CD4-positive, alpha-beta T cell (primary cell): ENCODE data around the gene TMEM229B. TPM values are rescaled to one million over a fixed set of nuclear protein-coding genes. Genes with fewer than 3 reads are reported as not detected.
A peak's percentile ranks its signal among the peaks of the same experiment; 100 is the strongest.

Experiments used
- ATAC-seq: fragments of 200-7000 bp; cut with Tn5 transposase; one replicate; pipeline ENCODE4 v1.10.0; 2022; ENCODE audit warnings: mild to moderate bottlenecking; ENCODE audit not compliant: poor library complexity
- CTCF ChIA-PET: fragments of 350-600 bp; sonication (Branson Sonifier 250); formaldehyde crosslinking; loops from one replicate; lab custom pipeline; 2021; ENCODE audit warnings: antibody characterized with exemption, inconsistent platforms; lab: Charles Lee
- POLR2A ChIA-PET: fragments of 350-600 bp; sonication (Branson Sonifier 250); formaldehyde crosslinking; loops from one replicate; lab custom pipeline; 2021; ENCODE audit warnings: antibody characterized with exemption, inconsistent platforms; lab: Charles Lee
- DNase-seq, 14 experiments: peaks; one replicate each; pipeline ENCODE4 v3.0.0-alpha.2; 2013 to 2020; ENCODE audit warnings: mixed read lengths in 2 of 14
- H3K27ac ChIP-seq, 2 donors: one replicate each; pipeline versions ENCODE4 v1.5.1 to v1.7.0; 2013; ENCODE audit warnings: low read length in 2 of 2, low read depth in 1 of 2, mild to moderate bottlenecking in 1 of 2
- H3K27me3 ChIP-seq, 2 experiments: 1 replicate in 1 of 2; 2 replicates in 1 of 2; pipeline versions ENCODE4 v1.6.1 to v1.7.0; 2013; ENCODE audit warnings: low read length in 2 of 2, control low read depth in 1 of 2, mild to moderate bottlenecking in 1 of 2, moderate library complexity in 1 of 2; ENCODE audit not compliant: insufficient read depth in 2 of 2, control insufficient read depth in 1 of 2
- H3K36me3 ChIP-seq: one replicate; pipeline ENCODE4 v1.6.1; 2013; ENCODE audit warnings: low read length, control low read depth; ENCODE audit not compliant: insufficient read depth
- H3K4me1 ChIP-seq: one replicate; pipeline ENCODE4 v1.6.1; 2013; ENCODE audit warnings: low read length, control low read depth; ENCODE audit not compliant: insufficient read depth
- H3K4me3 ChIP-seq: one replicate; pipeline ENCODE4 v1.5.1; 2013; ENCODE audit warnings: mild to moderate bottlenecking, low read length, moderate library complexity
- H3K9me3 ChIP-seq, 2 experiments: 1 replicate in 1 of 2; 2 replicates in 1 of 2; pipeline versions ENCODE4 v1.6.1 to v1.7.0; 2013; ENCODE audit warnings: low read length in 2 of 2, mild to moderate bottlenecking in 2 of 2, control low read depth in 1 of 2, moderate library complexity in 1 of 2; ENCODE audit not compliant: control insufficient read depth in 1 of 2, insufficient read depth in 1 of 2
- H3K27ac Mint-ChIP-seq: one replicate; pipeline ENCODE4 v1.8.0; 2020; ENCODE audit warnings: mixed read lengths
- H3K27me3 Mint-ChIP-seq: one replicate; pipeline ENCODE4 v1.8.0; 2021; ENCODE audit warnings: mixed read lengths
- H3K36me3 Mint-ChIP-seq: one replicate; pipeline ENCODE4 v1.8.0; 2021; ENCODE audit warnings: low read depth, mixed read lengths
- H3K4me1 Mint-ChIP-seq: one replicate; pipeline ENCODE4 v1.8.0; 2021; ENCODE audit warnings: low read depth, mixed read lengths
- H3K4me3 Mint-ChIP-seq: one replicate; pipeline ENCODE4 v1.8.0; 2020; ENCODE audit warnings: mild to moderate bottlenecking, mixed read lengths
- H3K9me3 Mint-ChIP-seq: one replicate; pipeline ENCODE4 v1.8.0; 2020; ENCODE audit warnings: mixed read lengths
- CTCF ChIP-seq: fragments of 200-600 bp; IDR thresholded peaks from one replicate; pipeline ENCODE4 v1.8.0; 2022; ENCODE audit warnings: antibody characterized with exemption, mild to moderate bottlenecking
- intact Hi-C, 2 experiments: fragments of 100-400 bp; cut with DNase I in 1 of 2; cut with micrococcal nuclease in 1 of 2; formaldehyde crosslinking; loops; one replicate each; pipeline versions ENCODE4 v1.15.1 to v1.9.0; 2023 to 2025; cut with DNase I, micrococcal nuclease
- total RNA-seq, 174 experiments: library from RNA in 2 of 174; stranded (reverse) in 2 of 174; gene quantifications; one replicate each; pipeline ENCODE4 v1.2.3 and lab custom pipeline; 2021 to 2026

TMEM229B gene
- total RNA-seq, 2 experiments from 2014 or later: 7.1 to 9.1 TPM

GRCh38 chr14:67533754-67534085 is 45.2 kb upstream of the TMEM229B start:
- CTCF ChIA-PET: no interaction called here
- no peak for TF ChIP-seq CTCF
- Mint-ChIP-seq H3K27ac (no peak overlapping the region), H3K36me3 (no peaks in the 10 kb centered on the region), H3K27me3 (peaks cover 51% of the 10 kb centered on the region), H3K9me3 (no peaks in the 10 kb centered on the region), H3K4me3 (peak overlapping the region; percentile 86), H3K4me1 (peaks cover 4% of the 10 kb centered on the region)
- H3K27ac ChIP-seq: no peak overlapping the region
- POLR2A ChIA-PET: interaction anchor here (0.6 to 1.4 kb wide), 5 partner anchors 13 to 80 kb away, joined by 3 to 5 read pairs (median 3); partner anchors contain the start of gene PIGH
- DNase-seq: no peak
- H3K27me3 ChIP-seq: peaks cover 7 to 9% of the 10 kb centered on the region in 2 experiments
- H3K4me1 ChIP-seq: peaks cover 11% of the 10 kb centered on the region
- H3K36me3 ChIP-seq: no peaks in the 10 kb centered on the region
- intact Hi-C loops: no loop called here
- H3K4me3 ChIP-seq: peak overlapping the region; percentile 31
- H3K9me3 ChIP-seq: no peaks in the 10 kb centered on the region
- ATAC-seq: no peak

- no peak within 1 kb of the TSS for H3K27ac Mint-ChIP-seq
- H3K4me1 ChIP-seq: peaks cover 11% of the 10 kb centered on the region
- no peak for TF ChIP-seq CTCF
- H3K4me1 Mint-ChIP-seq: peaks cover 4% of the 10 kb centered on the region
- no peaks in the 10 kb centered on the region for H3K9me3 ChIP-seq
- intact Hi-C loops: no loop called here
- no peaks in the 10 kb centered on the region for H3K36me3 Mint-ChIP-seq
- no peaks in the 10 kb centered on the region for H3K36me3 ChIP-seq
- H3K27me3 ChIP-seq: peaks cover 7 to 9% of the 10 kb centered on the region in 2 experiments
- peak within 1 kb of the TSS; percentile 86 for H3K4me3 Mint-ChIP-seq
- DNase-seq: peak in 13 of 14 experiments; percentile 13 to 67 (median 38)
- ChIA-PET POLR2A (interaction anchor here (0.6 to 1.4 kb wide), 6 partner anchors 13 to 162 kb away, joined by 3 to 5 read pairs (median 3); partner anchors contain the start of genes PIGH and RDH11), CTCF (interaction anchor here (1.8 kb wide), 1 partner anchor 38 kb away, joined by 5 read pairs; no protein-coding TSS in a partner anchor)
- ATAC-seq: peak; percentile 87
- H3K27ac ChIP-seq: no peak within 1 kb of the TSS
- peak within 1 kb of the TSS; percentile 37 for H3K4me3 ChIP-seq
- H3K27me3 Mint-ChIP-seq: peaks cover 46% of the 10 kb centered on the region
- no peaks in the 10 kb centered on the region for H3K9me3 Mint-ChIP-seq
Observed at GRCh38 chr14:67532998-67533753, 44.7 kb upstream of the TMEM229B start, which contains the start of gene PLEKHH1. Gene PLEKHH1, plus strand, starts transcription at chr14:67533290. Its CDS starts 8,578 bp downstream, at chr14:67541868.

GRCh38 chr14:67532606-67532997 is 44.1 kb upstream of the TMEM229B start:
- no peak for ATAC-seq
- POLR2A ChIA-PET: interaction anchor here (1.1 to 1.4 kb wide), 5 partner anchors 18 to 163 kb away, joined by 3 to 5 read pairs (median 3); partner anchors contain the start of genes PIGH and RDH11
- CTCF ChIA-PET: interaction anchor here (1.8 kb wide), 1 partner anchor 39 kb away, joined by 5 read pairs; no protein-coding TSS in a partner anchor

More at GRCh38 chr14:67532606-67532997, 44.1 kb upstream of the TMEM229B start:
- H3K4me1 Mint-ChIP-seq: peaks cover 4% of the 10 kb centered on the region
- TF ChIP-seq CTCF: no peak
- peak overlapping the region; percentile 37 for H3K4me3 ChIP-seq
- H3K9me3 ChIP-seq: no peaks in the 10 kb centered on the region
- peaks cover 40% of the 10 kb centered on the region for H3K27me3 Mint-ChIP-seq
- intact Hi-C loops: no loop called here
- H3K9me3 Mint-ChIP-seq: no peaks in the 10 kb centered on the region
- peaks cover 7 to 9% of the 10 kb centered on the region in 2 experiments for H3K27me3 ChIP-seq
- H3K27ac Mint-ChIP-seq: no peak overlapping the region
- peaks cover 11% of the 10 kb centered on the region for H3K4me1 ChIP-seq
- no peak overlapping the region for H3K27ac ChIP-seq
- no peaks in the 10 kb centered on the region for H3K36me3 ChIP-seq
- no peak for DNase-seq
- no peaks in the 10 kb centered on the region for H3K36me3 Mint-ChIP-seq
- peak overlapping the region; percentile 76 for H3K4me3 Mint-ChIP-seq
